HG02678 (cell line): ENCODE results near the gene NHLH2.

Experiments
- ATAC-seq: cut with Tn5 transposase; IDR thresholded peaks from one replicate; pipeline ENCODE4 v1.9.1; 2021; ENCODE audit warnings: mild to moderate bottlenecking, moderate library complexity; ENCODE audit not compliant: unreplicated experiment

Gene NHLH2

DNA sequence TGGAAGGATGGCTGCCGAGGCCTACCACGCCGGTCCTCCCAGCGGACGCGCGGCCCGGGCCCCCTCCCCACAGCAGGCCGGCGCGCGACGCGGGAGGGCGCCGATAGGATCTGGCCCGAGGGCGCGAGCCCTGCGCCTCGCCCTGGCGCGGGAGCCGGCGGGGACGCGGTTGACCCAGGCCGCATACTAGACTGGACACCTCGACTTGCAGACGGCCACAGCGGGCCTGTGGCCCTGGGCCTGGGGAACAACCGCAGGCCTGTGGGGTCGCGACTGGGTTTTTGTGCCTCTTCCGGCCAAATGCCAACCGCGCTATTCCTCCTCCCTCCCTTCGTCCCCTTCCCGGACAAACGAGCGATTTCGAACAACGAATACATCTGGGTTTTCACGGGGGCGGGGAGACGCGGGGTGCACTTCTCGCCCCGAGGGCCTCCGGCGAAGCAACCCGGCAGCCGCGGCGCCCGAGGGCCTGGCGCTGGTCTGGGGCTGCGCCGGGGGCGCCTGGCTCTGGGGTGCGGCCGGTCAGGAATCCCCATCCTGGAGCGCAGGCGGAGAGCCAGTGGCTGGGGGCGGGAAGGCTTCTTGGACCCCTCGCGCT lies 2.4 kb downstream of the NHLH2 start:
- ATAC-seq: no peak

DNA sequence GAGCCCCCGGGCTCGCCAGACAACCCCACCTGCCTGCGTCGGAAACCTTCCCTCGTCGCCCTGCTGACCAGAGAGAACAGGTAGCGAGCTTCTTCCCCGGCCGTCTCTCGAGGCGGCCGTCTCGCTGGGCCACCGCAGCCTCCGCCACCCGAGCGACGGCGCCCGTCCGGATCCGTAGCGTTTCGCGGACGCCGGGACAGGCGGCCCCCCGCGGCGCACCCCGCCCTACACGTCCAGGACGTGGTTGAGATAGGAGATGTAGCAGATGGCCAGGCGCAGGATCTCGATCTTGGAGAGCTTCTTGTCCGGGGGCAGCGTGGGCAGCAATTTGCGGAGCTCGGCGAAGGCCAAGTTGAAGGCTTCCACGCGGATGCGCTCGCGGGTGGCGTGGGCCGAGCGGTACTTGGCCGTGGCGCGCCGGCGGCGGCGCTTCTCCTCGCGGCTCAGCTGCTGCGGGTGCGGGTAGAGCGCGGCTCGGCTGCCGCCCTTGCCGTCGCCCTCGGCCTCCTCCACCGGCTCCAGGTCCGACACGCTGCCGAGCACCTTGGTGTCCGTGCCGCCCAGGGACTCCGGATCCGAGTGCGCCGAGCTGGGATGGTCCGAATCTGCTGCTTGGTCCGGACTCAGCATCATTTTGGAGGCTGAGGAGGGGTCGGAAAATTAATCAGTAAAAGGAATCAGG lies 3.0 kb downstream of the NHLH2 start:
- ATAC-seq: no peak

DNA sequence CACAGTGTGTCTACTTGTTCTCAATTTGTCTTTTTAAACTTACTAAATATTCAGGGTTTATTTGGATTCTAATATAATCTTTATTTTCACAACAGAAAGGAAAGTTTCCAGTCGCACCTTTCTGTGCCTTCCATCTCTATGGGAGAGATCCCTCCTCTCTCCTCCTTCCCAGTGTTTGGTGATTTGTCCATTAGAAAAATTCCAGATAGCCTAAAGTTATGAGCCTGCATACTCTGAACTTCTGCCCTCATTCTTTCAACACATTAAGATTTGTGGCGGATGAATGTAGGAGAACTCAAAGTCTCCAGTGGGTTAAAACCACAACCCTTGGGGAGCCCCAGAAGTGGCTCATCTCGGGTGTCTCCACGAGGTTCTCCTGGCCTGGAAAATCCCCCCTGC lies 3.6 kb downstream of the NHLH2 start:
- no peak for ATAC-seq

DNA sequence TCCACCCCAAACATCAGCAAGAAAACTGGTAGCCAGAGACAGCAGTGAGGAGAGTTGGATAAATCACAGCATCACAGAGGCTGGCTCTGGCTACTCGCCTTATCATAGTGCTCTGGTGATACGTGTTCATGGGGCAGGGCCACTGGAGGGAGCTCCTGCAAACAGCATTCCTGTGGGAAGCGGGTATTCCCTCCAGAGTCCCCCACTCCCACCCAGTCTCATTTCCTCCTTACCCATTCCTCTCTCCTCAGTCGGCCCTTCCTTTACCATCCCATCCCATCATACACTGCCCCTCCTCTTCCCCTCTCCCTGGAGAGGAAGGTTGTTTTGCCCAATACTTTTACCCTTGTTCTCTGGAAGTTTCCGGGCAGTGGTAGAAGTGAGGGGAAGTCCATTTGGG lies 7.1 kb downstream of the NHLH2 start:
- no peak for ATAC-seq

DNA sequence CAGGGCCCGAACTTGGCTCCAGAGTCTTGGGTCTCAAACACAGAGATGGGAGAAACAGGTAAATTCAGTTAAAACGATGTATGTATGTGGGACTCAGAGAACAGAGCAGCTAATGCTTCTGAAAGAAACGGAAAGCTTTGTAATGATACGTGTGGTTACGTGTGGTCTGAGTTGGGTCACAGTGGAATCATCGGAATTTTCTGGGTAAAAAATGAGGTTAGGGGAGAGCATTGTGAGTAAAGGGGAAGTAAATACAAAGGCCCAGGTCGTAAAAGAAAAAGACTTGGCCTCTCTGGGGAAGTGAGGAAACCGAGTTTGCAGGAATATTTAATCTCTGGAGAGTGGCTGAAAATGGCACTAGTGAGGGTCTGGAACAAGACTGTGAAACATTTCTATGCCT lies 8.3 kb downstream of the NHLH2 start:
- no peak for ATAC-seq

DNA sequence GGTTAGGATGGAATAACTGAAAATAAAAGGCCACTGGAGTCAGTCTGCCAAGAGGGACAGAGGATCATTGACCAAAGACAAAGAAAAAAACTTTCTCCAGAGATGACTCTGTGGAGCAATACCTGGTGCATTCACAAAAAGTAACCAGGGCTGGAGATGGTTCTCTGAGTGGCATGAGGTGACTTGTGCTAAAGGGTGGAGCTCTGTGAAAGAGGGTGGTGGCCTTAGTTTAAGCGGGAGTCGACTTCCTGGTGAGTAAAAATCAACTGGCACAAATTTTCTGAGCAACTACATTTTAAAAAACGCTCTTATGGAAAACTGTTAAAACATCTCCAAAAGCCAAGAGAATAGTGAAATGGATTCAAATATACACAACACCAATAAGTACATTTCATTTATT lies 10.0 kb downstream of the NHLH2 start:
- no peak for ATAC-seq

DNA sequence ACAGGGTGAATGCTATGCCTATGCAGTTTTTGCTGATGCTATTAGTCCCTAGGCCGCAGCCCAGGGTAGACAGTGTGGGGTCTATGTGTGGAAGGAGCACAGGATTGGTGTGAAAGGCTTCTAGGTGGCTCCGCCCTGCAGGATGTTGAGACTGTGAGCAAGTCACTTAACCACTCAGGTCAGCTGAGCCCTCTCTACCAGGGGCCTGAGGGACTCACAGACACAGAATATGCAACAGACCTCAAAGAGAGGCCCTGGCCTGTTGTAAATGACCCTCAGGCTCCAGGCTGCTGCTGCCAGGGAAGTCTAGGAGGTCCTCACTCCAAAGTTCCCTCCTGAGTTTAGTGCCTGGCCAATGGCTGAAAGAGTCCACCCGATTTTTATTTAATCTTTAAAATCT lies 11.0 kb downstream of the NHLH2 start:
- no peak for ATAC-seq

DNA sequence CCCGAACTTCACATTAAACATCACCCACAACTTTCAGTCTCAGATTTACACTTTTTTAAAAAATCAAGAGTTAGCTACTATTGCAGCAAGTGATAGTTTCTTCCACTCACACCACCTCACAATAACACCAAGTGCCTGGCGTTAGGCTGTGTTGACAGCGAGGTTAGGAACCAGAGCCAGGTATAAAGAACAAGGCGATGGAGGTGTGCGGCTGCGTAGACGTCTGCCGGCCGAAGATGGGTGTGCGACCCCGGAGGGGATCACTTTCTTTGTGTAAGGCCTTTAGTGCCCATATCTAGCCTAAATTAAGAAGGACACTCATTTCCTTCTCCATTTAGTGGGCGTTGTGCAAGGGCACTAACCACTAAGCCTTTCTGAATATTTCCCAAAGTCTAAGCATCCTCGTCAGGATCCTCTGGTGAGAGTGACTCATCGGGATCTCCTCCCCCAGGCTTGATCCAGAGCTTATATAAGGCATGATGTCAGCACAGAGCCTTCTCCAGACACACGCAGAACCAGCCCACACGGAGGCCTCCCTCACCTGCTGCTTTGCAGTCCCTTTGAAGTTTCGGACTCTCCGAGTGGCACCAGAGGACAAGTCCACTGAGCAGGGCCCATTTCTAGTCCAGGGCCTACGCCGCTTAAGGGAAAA lies 11.8 kb downstream of the NHLH2 start:
- no peak for ATAC-seq

DNA sequence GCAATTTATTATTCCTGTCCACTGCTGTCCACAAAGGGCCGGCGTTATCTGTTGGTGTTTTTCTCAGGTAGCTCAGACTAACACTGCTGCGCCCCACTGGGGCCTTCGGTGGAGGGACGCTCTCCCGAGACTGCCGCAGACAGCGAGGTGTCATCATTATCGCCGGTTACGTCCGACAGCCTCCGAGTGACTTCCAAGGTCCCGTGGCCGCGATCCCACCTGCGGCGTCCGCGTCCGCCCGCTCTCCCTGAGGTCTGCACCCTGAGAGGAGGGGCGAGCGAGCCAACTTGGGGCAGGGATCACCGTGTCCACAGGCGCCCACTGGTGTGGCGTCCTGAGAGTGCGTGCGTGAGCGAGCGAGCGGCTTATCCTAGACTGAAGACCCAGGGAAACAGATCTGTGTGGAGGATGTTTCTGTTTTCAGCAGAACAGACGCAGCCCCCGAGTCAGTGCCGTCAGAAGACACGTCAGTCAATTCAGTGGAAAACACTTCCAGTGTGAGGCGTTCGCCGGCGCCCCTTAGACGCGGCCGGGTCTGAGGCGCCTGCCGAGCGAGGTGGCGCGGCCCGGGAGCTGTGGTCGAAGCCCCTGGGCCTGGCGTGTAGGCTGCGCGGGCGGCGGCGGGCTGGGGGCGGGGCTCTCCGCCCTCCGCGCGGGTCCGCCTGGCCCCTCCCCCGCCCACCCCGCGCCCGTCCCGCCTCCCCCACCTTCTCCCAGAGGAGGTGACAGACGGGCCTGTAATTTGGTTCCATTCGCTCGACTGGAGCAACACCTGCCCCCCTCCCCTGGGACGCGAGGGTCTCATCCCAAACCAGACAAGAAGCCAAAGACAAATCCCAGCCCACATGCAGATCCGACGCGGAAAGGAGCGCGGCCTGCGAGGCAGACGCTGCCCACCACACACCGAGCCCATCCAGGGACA lies 12.6 kb downstream of the NHLH2 start:
- no peak for ATAC-seq

DNA sequence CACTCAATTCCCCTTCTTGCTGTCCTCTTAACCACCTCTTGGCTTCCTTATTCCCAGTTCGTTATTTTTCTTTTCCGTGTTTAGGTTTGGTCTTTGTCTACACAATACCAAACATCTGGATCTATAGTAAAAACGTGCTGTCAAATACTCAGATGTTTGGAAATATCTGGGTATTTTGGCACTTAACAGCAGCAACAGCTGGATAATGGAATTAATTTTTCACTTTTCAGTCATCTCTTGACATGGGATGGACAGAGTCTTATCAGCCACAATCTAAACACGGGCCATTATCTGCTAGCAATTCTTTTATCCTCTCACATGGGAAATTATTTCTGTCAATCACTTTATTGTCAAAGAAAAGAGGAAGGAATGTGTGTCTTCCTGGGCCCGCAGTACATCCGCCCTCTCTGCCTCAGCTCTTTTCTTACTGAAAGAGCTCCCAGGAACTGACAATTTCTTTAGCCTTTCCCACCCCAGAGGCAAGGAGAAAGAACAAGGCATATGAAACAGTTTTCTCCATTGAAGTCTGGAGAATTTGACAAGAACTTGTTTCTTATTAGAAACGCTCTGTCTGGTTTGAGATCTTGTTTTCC lies 13.4 kb downstream of the NHLH2 start:
- no peak for ATAC-seq

DNA sequence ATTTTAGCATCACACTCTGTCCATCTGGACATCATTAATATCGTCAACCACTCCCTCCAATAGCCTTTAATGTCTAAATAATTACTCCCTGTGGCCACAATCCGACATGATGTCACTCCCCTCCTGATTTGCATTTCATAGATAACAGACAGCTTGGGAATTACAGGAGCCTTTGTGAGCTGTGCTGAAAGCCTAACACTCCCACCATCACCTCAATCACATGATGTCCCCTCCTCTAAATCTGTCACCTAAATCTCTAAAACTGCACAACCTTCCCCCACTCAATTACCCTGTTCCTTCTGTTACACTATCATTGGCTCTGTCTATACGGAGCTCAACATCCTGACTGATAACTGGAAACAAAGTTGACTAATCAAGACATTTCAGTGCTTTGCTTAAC lies 14.3 kb downstream of the NHLH2 start:
- no peak for ATAC-seq

DNA sequence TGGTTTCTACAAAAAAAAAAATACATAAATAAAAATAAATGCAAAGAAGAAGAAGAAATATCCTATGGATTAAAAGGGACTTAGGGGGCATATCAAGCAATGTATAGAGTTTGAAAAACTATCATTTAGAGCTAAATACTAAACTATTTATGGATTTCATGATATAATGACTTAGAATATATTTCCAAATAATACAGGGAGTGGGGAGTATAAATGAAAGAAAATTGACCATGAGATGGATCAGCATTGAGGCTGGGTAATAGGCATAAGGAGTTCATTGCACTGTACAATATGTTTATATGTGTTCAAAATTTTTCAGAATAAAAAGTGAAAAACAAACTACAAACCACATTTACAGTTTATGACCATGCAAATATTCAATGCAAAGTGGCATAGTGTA lies 18.8 kb downstream of the NHLH2 start:
- ATAC-seq: no peak

DNA sequence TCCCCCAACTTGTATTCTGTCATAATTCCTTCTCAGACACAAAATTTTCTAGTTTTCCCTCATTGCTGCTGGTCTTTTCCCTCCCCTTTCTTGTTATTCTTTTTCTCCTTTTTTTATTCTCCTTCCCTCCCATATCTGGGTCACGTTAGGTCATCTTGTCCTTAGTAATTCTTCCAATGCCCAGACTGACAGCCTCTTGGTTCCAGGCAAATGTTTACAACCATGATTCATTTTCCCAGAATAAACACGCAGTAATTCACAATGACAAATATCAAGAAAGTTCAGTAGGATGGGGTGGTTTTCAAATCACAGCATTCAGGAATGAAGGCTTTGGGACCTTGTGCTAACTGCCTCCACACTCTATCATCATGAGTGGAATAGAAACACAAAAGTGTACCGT lies 25.2 kb downstream of the NHLH2 start:
- ATAC-seq: no peak

DNA sequence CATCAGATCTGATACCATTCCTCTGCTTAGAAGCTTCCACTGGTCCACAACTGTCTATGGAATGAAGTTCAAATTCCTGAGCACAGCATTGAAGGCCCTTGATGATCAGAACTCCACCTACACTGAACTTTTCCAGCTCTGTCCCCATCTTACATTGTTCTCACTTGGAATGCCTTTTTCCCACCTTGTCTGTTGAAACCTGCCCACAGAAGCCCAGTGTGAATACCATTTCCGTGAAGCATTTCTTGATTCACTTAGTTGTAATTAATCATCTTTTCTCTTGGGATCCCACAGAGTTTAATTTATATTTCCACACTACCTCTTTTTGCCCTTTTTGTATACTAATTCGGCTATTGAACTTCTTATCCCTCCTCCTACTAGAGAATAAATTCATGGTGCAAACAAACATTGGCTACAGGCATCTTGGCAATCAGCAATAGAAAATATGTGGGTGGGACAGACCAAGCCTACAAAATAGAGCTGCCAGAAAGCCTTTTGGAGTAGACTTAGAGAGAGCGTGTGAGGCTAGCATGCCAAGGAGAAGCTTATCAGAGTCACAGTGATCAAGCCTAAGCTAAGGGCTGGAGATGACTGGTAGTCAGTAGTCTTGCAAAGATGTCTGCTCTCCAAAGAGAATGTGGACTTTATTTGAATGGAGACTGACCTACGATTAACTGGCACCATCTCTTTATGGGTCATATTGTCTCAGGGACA lies 26.1 kb downstream of the NHLH2 start:
- no peak for ATAC-seq

DNA sequence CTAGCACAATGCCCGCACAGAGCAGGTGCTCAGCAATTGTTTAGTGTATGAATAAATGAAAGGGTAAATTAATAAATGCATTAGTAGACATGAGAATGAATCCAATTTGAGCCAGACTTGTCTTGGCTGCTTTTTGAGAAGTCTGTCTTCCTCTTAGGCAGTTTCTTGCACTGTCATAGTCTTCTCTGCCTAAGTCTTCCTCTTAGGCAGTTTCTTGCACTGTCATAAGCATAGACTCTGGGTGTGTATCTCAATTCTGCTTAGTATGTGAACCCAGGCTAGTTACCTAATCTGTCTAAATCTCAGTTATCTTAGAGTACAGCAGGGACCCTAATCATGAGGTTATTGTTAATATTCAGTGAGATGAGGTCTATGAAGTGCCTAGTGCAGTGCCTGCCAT lies 27.2 kb downstream of the NHLH2 start:
- no peak for ATAC-seq

DNA sequence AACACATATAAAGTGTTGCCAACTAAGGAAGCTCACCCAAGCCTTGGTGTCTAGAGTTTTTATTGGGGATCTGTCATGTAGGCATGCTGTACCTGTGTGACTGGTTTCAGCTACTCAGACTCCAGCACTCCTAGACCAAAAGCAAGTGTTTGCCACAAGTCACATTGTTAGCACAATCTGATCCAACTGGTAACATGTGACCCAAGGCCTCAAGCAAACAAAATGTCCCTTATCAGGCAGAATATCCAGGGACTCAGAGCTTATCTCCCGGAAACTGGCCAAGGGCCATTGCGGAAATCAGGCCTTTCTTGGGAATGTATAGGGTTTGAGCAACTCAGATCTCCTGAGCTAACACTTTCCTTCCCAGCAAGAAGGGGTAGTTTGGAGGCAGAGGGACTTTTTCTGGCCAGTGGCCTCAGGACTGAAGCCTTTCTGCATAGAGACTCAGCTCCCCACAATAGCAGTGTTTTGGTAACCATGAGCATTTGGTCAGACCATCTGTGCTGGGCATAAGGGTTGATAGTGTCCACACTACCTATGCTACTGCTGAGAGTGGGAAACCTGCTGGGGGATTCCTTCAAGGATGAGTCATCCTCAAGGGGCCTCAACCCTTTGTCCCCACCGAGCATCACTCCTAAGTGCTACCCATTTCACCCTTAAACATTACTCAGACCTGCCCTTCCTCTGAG lies 29.6 kb downstream of the NHLH2 start:
- no peak for ATAC-seq

DNA sequence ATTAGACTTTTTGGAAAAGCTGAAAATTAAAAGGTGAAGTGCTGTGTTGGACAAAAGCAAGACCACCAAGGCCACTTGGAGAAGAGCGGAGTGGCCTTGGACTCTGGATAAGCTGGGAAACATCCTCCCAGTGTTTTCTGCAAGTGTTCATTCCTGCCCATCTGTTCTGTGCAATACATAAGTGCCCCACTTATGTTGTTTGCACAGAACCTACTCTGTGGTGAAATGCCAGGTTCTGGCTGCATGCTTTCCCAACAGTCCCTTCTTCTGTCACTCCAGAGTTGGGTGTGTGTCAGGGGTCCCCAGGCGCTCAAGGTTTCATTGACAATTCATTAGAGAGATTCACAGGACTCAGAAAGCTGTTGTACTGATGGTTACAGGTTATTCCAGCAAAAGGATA lies 30.3 kb downstream of the NHLH2 start:
- no peak for ATAC-seq

DNA sequence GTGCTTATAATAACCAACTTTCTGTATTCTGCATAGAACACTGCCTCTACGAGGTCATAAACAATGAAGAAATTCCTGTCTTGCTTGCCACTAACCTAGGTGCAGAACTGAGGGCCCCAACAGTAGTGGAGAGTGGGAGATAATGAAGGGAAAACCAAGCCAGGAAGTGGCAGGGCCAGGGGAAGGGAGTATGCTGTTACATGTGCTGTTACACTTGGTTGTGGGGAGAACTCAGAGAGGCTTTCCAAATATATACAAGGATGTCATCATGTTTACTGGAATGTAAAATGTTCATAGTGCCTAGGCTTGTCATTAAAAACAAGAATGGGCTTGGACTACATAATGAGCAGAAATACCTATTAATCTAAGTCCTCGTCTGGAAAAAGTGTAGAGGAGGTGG lies 31.1 kb downstream of the NHLH2 start:
- ATAC-seq: no peak

DNA sequence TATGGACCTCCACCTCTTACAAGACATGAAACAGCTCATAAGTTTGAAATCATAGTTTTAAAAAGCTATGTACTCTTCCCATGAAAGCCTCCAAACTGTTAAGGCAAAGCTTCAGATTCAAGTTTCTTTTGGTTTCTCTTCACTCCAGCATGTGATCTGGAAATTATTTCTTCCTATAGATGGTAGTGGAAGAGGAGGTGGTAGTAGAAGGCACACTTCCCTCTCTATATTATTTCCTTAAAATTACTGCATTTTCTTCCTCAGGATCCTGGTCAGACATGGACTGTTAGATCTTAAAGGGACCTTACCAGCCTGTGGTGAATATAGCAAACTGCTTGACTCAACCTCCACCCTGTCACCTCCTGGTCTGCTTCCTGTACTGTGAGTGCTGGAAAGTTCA lies 31.9 kb downstream of the NHLH2 start:
- ATAC-seq: no peak

DNA sequence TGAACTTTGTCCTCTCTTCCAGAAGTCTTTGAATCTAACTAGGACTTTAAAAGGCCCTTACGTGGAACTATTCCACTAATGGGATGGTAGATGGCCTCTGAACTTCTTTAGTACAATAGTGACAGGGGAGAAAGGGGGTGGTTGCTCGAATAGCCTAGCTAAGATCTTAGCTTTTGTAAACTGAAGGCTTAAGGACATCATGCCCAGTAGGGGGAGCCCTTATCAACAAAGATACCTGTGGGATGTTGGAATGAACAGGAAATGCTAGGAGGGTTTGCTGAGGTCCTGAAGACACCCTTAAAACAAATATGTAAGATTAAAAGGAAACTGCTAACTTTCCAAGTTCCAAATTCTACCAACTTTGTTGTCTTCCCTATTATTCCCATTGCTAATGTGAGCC lies 33.2 kb downstream of the NHLH2 start:
- peak; percentile 66 for ATAC-seq
